HG02763 (cell line): ENCODE data around the gene ZFP28.
A peak's percentile ranks its signal among the peaks of the same experiment; 100 is the strongest.

ENCODE experiments used
- ATAC-seq: cut with Tn5 transposase; IDR thresholded peaks from one replicate; pipeline ENCODE4 v1.9.1; 2021; ENCODE audit warnings: mild to moderate bottlenecking, moderate library complexity; ENCODE audit not compliant: unreplicated experiment

The ZFP28 gene

DNA sequence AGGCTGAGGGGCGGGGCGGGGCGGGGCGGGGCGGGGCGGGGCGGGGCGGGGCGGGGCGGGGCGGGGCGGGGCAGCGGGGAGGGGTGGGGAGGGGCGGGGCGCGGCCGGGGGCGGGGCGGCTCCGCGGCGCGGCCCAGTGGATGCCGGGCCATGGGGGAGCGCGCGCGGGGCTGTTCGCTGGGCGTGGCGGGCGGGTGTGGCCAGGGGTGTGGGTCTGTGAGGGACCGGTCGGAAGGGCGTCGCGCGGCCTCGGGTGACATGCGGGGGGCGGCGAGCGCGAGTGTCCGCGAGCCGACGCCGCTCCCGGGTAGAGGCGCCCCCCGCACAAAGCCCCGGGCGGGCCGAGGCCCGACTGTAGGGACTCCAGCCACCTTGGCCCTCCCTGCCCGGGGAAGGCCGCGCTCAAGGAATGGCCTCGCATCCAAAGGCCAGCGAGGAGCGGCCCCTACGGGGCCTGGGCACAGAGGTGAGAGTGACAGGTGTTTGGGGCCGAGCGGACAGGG is at the start of gene ZFP28:
TSS of gene ZFP28 (plus strand) at position 188 of the 503 bp plus-strand sequence. CDS start at position 259, 71 bp downstream.
- peak; percentile 38 for ATAC-seq

DNA sequence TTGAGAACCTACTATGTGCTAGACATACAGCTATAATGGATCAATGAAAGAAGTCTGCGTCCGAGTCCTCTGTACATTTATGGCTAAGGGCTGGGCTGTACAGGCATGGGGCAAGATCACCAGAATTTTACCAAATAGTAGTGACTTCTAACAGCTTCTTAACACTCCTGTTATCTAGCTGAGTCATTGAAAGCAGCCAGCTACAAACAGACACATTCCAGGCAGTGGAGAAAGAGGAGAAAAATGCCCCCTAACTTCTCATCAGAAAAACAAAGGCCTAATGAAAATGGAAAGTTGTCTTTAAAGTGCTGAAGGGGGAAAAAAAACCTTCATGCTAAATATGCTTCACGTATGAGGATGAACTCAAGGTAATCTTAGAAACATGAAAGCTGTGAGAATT is 47.3 kb upstream of the ZFP28 start:
- ATAC-seq, result no peak

DNA sequence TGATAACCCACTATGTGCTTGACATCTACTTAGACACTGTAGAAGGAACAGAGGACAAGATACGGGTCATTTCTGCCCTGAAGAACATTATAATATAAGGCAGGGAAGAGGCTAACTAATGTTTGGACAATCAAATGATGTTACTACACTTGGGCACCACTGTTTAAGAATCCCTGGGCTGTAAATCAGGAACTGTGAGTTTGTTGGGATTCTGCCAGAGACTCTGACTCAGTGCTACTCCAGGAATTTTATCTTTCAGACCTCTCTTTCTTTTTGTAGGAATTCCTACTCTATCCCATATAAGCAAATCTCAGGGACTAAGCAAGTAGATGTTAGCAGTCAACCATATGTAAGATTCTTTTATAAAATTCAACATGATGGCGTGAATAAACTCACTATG is 34.2 kb upstream of the ZFP28 start:
- no peak for ATAC-seq

DNA sequence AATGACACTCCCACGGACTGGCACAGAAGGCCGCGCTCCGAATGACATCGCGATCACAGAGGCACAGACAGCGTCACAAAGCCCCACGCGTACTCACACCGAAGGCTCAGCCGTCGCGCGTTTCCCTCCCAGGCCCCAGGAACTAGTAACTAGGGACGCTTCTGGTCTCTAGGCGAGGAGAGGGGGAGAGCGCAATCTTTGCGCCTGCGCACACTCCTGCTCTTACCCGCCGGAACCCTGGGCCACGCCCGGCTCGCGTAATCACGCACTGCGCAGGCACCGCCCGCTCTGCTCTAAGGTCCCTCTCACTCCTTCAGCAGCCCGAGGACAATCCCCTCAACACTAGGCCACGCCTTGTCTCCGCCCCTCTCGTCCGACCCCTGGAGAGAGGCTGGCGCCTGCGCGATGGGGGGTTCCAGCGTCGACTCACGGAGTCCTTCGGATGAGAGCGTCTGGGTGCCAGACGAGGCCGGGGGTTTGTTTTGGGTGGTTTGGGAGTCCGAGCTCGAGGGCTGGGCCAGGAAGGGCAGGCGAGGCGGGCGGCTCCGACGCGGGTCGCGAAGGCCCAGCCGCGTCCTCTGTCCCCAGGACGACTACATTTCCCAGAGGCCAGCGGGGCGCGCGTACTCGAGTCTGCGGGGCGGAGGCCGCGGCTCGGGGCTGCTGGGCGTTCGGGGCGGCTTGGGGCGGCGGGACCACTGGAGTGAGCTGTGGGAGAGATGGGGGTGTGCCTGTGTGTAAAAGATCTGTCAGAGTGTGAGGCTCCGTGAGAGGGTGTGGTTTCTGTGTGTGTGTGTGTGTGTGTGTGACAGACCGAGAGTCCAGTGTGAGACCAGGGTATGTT is 31.1 kb upstream of the ZFP28 start, which contains the start of gene ZNF471:
TSS of gene ZNF471 (plus strand) at position 410 of the 844 bp plus-strand sequence. CDS start 3,717 bp downstream, outside the sequence.
- ATAC-seq, result no peak

DNA sequence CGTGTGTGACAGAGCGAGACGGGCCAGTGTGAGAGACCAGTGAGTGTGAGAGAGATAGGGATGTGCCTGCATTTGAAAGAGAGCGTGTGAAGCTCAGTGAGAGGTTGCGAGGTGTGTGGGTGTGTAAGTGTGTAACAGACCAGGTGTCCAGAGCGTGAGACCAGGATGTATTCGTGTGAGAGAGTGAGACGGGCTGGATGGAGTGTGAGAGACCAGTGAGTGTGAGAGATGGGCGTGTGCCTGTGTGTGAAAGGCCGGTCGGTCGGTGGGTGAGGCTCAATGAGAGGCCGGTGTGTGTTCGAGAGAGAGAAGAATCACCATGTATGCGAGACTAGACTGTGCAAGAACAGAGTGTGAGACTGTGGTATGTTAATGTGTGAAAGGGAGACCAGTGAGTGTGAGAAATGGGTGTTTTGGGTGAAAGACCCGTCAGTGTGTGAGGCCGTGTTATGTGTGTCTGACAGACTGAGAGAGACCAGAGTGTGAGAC is 30.4 kb upstream of the ZFP28 start:
- ATAC-seq, result no peak

DNA sequence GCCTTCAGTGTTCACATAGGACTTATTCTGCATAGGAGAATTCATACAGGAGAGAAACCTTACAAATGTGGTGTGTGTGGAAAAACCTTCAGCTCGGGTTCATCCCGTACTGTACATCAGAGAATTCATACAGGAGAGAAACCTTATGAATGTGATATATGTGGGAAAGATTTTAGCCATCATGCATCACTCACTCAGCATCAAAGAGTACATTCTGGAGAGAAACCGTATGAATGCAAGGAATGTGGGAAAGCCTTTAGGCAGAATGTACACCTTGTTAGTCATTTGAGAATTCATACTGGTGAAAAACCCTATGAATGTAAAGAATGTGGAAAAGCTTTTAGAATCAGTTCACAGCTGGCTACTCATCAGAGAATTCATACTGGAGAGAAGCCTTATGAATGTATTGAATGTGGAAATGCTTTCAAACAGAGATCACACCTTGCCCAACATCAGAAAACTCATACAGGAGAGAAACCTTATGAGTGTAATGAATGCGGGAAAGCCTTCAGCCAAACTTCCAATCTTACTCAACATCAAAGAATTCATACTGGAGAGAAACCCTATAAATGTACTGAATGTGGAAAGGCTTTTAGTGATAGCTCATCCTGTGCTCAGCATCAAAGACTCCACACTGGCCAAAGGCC is 13.4 kb upstream of the ZFP28 start:
- ATAC-seq, result no peak

DNA sequence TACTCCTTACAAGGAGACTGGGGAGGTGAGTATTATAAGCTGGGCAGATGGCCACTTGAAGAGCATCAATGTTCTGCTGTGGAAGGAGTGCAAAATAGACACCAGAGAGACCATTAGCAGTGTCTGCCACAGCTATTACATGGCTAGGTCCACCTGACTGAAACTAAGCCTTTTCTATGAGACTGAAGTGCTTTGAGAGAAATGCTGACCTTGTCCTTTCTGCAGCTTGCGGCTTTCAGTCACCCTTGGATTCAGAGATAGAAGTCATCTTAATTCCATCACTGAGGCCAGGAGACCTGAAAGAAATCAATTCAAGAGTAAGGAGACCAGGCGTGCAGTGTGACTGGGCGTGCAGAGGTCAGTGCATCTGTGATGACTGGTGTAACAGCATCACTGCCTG is 1.3 kb upstream of the ZFP28 start:
- ATAC-seq, result no peak

DNA sequence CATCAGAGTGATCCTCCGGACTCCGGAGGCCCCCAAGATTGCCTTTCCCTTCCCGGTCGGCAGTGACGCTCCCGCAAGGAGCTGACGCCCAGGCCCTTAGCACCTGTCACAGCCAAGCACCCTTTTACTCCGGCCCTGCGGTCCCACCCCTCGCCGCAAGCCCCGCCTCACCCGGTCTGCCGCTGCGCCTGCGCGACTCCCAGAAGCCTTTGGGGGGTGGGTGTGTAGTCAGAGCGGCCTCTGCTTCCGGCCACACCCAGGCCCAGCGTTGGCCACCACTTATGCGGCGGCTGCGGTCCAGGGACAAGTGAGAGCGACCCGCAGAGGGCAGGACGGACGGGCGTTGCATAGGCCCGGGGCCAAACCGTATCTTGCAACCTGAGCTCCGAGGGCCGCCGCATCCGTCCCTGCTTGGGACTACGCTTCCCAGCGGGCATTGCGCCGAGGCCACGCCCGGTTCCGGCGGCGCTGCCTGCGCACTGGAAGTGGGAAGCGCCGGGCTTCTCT is 441 bp upstream of the ZFP28 start:
- ATAC-seq, result peak; percentile 69

DNA sequence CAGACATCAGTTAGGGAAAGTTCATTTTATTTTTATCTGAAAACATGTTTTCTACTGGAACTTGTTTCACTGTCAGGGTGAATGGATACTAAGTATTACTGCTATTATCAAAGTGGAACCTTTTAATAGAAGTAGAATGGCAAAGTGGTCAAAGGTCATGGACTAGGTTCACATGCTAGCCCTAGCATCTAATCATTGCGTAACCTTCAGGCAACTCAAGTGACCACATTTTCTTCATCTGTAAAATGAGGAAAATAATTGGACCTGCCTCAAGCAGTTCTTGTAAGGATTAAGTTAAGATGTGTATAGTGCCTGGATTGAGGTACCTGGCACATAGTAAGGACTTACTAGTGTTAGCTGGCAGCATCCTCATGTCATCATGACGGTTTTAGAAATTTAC is 5.0 kb downstream of the ZFP28 start:
- no peak for ATAC-seq

DNA sequence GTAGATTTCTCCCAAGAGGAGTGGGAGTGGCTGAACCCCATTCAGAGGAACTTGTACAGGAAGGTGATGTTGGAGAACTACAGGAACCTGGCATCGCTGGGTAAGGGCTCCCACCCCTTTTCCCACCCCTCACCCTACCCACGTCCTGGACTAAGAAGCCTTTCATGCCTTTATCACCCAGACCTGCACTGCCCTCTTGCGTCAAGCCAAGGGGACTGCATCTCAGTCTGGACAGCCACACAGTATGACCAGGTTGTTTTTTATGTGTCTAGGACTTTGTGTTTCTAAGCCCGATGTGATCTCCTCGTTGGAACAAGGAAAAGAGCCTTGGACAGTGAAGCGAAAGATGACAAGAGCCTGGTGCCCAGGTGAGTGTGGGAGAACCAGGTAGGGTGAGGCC is 8.8 kb downstream of the ZFP28 start:
- ATAC-seq, result no peak

DNA sequence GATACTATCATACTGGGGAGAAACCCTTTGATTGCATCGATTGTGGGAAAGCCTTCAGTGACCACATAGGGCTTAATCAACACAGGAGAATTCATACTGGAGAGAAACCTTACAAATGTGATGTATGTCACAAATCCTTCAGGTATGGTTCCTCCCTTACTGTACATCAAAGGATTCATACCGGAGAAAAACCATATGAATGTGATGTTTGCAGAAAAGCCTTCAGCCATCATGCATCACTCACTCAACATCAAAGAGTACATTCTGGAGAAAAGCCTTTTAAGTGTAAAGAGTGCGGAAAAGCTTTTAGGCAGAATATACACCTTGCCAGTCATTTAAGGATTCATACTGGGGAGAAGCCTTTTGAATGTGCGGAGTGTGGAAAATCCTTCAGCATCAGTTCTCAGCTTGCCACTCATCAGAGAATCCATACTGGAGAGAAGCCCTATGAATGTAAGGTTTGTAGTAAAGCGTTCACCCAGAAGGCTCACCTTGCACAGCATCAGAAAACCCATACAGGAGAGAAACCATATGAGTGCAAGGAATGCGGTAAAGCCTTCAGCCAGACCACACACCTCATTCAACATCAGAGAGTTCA is 15.6 kb downstream of the ZFP28 start:
- no peak for ATAC-seq

DNA sequence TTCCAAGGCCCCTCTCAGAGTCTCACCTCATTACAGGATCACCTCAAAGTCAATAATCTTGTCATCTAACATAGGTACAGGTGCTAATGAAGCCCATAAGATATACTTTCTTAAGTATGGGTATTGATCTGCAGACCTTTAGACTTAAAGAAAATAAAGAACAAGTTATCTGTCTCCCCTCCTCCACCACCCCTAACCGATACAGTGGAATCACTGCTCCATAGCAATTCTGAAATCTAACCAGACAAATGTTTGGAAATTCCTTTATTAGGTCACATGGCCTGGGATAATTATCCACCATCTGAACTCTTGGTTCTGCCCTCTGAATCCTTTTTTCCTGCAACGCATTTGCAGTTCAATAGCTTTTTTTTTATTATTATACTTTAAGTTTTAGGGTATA is 24.0 kb downstream of the ZFP28 start:
- ATAC-seq, result no peak

DNA sequence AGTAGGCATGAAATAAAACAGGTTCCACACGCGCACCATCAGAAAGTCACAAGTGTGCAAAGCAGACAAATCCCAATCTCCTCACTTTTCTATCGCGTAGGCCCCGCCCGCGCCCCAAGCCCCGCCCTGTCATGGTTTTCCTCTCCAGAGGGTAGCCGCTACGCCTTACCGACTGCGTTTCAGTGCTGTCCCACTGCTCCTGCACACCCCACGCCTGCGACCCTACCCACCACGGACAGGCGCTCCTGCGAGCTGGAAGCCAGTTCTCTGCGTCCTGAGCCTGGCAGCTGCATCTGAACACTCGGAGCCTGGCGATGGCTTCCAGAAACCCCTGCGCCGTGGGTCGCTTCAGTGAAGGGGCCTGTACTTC is 28.1 kb downstream of the ZFP28 start:
- ATAC-seq, result peak; percentile 31

DNA sequence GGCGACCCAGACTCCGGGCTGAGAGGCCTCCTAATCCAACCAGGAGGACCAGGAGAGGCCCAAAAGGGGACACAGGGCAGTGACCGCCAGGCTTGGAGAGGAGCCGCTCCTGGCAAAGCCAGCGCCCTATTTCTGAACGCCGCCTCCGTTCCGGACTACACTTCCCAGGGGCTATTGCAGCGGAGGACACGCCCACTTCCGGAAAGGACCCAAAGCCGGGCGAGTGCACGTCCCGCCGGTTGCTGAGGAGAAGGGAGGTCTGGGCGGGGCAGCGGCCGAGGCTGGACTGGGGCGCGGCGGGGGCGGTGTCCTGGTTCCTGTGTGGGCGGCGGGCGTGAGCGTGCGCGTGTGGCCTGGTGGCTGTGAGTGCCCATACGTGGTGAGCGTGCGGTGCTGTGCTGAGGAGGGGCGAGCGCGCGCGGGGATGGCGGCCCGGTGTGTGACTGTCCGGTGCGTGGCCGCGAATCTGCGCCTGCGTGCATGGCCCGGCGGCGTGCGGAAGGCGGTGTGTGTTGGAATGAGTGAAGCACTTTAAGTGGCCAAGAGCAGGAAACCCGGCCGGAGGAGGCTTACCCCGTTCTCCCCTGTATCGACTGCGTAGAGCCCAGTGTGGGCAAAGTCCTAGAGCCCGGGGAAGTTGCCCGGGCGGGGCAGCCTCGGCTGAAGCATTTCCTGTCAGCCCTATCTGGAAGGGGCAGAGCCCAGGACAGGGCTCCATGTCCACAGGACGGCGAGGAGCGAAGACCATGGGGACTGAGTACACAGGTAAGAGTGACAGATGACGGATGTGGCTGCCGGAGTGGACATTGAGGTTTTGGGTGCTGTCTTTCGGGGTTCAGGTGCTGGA is 28.7 kb downstream of the ZFP28 start, which contains the start of gene ZNF470:
TSS of gene ZNF470 (plus strand) at position 195 of the 847 bp plus-strand sequence. CDS start 2,844 bp downstream, outside the sequence.
- ATAC-seq, result peak; percentile 97

DNA sequence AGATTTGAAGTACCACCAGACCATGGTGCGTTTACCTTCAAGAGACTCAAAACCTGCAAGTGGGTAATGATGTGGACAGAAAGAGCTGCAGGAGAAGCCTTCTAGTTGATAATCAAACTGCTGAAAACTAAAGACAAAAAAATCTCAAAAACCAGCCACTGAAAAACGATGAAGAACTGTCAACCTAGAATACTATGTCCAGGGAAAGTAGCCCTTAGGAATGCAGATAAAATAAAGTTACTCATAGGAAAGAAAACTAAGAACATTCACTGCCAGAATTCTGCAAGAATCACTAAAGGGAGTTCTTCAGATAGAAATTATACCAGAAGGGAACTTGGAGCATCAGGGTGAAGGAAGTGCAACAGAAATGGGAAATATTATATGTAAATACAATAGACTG is 33.8 kb downstream of the ZFP28 start:
- no peak for ATAC-seq

DNA sequence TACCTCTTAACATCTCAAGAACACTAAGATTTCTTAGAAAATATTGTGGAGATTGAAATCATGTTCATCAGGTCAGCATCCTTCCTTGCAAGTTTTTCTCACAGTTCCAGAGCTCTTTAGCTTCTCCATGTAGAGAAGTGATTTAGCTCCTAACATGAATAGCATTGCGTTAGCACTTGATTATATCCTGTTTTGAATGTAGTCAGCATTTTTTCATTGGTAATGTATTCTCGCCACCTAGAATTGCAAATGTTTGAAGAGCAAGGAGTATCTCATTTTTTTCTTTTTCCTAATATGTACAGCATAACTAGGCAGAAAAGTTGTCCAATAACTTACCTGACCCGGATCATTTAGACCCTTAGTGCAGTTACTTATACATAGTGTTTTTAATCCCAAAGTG is 35.2 kb downstream of the ZFP28 start:
- ATAC-seq, result no peak

DNA sequence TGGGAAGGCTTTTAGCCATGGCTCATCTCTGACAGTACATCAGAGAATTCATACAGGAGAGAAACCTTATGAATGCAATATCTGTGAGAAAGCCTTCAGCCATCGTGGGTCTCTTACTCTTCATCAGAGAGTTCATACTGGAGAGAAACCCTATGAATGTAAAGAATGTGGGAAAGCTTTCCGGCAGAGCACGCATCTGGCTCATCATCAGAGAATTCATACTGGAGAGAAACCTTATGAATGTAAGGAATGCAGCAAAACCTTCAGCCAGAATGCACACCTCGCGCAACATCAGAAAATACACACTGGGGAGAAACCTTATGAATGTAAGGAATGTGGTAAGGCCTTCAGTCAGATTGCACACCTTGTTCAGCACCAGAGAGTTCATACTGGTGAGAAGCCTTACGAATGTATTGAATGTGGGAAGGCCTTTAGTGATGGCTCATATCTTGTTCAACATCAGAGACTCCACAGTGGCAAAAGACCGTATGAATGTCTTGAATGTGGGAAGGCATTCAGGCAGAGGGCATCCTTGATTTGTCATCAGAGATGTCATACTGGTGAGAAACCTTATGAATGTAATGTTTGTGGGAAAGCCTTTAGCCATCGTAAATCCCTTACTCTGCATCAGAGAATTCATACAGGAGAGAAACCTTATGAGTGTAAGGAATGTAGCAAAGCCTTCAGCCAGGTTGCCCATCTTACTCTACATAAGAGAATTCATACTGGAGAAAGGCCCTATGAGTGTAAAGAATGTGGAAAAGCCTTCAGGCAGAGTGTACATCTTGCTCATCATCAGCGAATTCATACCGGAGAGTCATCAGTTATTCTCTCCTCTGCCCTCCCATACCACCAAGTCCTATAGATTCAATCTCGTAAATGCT is 39.2 kb downstream of the ZFP28 start:
- no peak for ATAC-seq

DNA sequence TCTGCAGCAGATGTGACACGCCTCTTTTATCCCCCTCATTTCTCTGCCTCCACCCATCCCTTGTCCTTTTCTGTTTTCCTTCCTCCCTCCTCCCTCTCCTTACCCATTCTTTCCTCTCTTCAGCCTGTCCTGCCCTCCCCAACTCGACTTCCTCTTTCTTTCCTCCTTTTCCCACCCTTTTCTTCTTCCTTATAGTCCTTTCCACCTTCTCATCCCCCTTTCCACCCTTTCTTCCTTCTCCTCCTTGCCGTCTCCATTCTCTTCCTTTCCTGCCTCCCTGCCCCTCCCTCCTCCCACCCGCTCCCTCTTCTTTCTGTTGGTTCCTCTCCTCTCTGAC is 55.7 kb downstream of the ZFP28 start:
- ATAC-seq, result no peak

DNA sequence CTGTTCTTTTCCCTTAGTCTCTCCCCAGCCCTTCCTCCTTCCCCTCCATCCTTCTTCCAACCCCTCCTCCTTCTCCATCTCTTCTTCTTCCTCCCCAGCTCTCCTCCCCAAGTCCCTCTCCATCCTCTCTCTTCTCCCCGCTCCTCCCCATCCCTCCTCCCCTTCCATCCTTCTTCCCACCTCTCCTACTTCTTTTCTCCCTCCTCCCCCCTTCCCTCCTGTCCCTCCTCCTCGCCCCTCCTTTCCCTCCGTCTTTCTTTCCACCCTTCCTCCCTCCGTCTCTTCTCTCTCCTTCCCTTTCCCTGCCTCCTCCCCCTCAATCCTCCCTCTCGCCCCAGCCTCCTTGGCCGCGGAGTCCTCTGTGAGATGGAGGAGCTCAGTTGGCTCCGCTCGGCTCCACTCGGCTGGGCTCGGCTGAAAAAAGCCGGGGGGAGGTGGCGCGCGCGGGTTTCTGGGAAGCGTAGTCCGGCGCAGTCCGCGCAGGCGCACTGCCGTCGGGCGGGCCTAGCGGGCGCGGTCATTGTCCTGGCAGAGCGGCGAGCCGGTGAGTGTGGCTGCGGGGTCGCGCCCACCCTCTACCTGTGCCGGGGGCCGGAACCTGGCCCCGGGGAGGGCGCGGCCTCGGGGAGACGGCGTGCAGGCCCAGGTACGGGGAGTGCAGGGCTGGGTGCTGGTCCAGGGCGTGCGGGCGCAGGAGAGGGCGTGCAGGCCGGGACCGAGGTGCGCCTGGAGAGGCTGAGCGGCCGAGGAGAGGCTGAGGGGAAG is 56.2 kb downstream of the ZFP28 start, which contains the start of gene ZNF71:
TSS of gene ZNF71 (plus strand) at position 520 of the 765 bp plus-strand sequence. CDS start 6,257 bp downstream, outside the sequence.
- peak; percentile 92 for ATAC-seq
